Spleen (tissue), 7 donors: ENCODE results near the gene PARN.

Experiments
- CTCF ChIP-seq, 11 experiments: fragments of 200-600 bp in 7 of 11; fragments of 450-650 bp in 4 of 11; sonication (generic) in 4 of 11; IDR thresholded peaks in 8 of 11; conservative IDR thresholded peaks in 3 of 11; 1 replicate in 7 of 11; 2 replicates in 4 of 11; pipeline versions ENCODE4 v1.4.0 to v1.8.0; 2016 to 2021; ENCODE audit warnings: antibody characterized with exemption in 11 of 11, inconsistent platforms in 4 of 11, mild to moderate bottlenecking in 1 of 11
- POLR2A ChIP-seq, 3 donors: fragments of 450-650 bp; IDR thresholded peaks; one replicate each; pipeline ENCODE4 v1.5.1; 2017; ENCODE audit warnings: antibody characterized with exemption in 3 of 3, mild to moderate bottlenecking in 1 of 3
- donor health status: DM: no; HTN: no; CAD: no; lungs with moderate emphysema.
- donor health status: DM: no; HTN: no; CAD: no.
- donor health status: DM: no; HTN: no; CAD: no.

- TF ChIP-seq CTCF (IDR thresholded peaks at IDR 0.05 in 8 of 11, conservative IDR thresholded peaks at IDR 0.05 in 3 of 11): no peak
- TF ChIP-seq POLR2A (IDR thresholded peaks at IDR 0.05): no peak
Observed at GRCh38 chr16:14609716-14610115, 20.3 kb downstream of the PARN start.
